ENCODE measurements around the gene FOXE1.

The FOXE1 gene

DNA sequence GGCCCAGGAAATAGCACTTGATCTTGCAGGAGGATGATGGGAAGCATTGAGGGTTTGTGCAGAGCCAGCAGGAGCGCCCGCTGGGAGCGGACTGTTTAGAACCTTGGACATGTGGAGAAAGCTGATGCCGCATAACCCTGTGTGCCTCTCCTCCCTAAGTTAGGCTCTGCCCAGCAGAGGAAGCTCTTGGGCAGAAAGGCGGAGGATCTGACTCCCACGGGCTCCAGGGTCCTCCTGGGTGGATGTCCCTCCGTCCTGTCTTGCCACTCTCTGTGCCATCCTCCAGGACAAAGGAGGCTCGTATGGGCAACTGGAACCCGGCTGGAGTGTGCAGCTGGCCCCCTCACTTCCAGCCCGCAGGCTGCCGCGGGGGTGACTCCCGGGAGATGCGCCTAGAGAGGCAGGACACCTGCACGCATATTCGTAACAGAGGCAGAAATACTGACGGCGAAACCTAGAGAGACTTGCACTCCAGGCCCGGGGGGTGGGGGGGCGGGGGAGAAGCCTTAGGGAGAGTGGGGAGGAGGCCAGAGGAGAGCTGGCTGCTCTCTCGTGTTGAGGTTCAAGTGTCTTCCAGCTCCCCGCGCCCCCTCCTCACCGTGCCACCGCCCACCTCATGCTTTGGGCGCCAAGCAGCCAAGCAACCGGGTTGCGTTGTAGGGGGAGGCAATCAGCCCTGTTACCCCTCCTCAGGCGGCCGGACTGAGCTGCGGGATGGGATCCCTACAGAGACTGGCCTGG is 5.4 kb upstream of the FOXE1 start:
- H3K9me3 ChIP-seq (ENCODE audit: severe bottlenecking) = no peaks in the 10 kb centered on the region
- H3K36me3 ChIP-seq (ENCODE audit: low read depth) = no peaks in the 10 kb centered on the region
- peaks cover 49% of the 10 kb centered on the region for H3K27me3 ChIP-seq (ENCODE audit: insufficient read depth, poor library complexity, severe bottlenecking)
- H3K27ac ChIP-seq (ENCODE audit: poor library complexity, severe bottlenecking) = no peak overlapping the region
- no peaks in the 10 kb centered on the region for H3K4me1 ChIP-seq (ENCODE audit: insufficient read depth, poor library complexity, severe bottlenecking)
- H3K4me3 ChIP-seq (ENCODE audit: severe bottlenecking) = no peak overlapping the region
- TF ChIP-seq, protein P1, sequence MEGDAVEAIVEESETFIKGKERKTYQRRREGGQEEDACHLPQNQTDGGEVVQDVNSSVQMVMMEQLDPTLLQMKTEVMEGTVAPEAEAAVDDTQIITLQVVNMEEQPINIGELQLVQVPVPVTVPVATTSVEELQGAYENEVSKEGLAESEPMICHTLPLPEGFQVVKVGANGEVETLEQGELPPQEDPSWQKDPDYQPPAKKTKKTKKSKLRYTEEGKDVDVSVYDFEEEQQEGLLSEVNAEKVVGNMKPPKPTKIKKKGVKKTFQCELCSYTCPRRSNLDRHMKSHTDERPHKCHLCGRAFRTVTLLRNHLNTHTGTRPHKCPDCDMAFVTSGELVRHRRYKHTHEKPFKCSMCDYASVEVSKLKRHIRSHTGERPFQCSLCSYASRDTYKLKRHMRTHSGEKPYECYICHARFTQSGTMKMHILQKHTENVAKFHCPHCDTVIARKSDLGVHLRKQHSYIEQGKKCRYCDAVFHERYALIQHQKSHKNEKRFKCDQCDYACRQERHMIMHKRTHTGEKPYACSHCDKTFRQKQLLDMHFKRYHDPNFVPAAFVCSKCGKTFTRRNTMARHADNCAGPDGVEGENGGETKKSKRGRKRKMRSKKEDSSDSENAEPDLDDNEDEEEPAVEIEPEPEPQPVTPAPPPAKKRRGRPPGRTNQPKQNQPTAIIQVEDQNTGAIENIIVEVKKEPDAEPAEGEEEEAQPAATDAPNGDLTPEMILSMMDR (IDR thresholded peaks at IDR 0.05; ENCODE audit: poor library complexity, severe bottlenecking) = no peak
- DNase-seq (ENCODE audit: low spot score) (no peak), ATAC-seq (ENCODE audit: low read depth) (no peak)

DNA sequence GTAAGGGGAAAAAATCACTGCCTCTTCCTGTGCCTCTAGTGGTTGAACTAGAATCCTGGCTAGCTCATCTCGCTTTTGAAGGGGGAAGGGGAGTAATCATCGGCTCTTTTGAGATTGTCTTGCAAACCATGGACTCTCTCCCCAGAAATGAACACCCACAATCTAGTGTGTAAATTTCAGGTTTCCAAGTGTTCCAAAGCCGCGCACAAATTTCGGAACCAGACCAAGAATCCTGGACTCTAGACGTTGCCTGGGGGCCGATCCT is 4.9 kb upstream of the FOXE1 start:
- Histone ChIP-seq H3K9me3 (ENCODE audit: severe bottlenecking) (no peaks in the 10 kb centered on the region), H3K36me3 (ENCODE audit: low read depth) (no peaks in the 10 kb centered on the region), H3K27me3 (ENCODE audit: insufficient read depth, poor library complexity, severe bottlenecking) (peaks cover 45% of the 10 kb centered on the region), H3K4me3 (ENCODE audit: severe bottlenecking) (no peak overlapping the region), H3K4me1 (ENCODE audit: insufficient read depth, poor library complexity, severe bottlenecking) (no peaks in the 10 kb centered on the region), H3K27ac (ENCODE audit: poor library complexity, severe bottlenecking) (no peak overlapping the region)
- TF ChIP-seq, protein P1 (IDR thresholded peaks at IDR 0.05; ENCODE audit: poor library complexity, severe bottlenecking) = peak; percentile 19
- peak; percentile 51 for ATAC-seq (ENCODE audit: low read depth)
- DNase-seq (ENCODE audit: low spot score) = no peak

DNA sequence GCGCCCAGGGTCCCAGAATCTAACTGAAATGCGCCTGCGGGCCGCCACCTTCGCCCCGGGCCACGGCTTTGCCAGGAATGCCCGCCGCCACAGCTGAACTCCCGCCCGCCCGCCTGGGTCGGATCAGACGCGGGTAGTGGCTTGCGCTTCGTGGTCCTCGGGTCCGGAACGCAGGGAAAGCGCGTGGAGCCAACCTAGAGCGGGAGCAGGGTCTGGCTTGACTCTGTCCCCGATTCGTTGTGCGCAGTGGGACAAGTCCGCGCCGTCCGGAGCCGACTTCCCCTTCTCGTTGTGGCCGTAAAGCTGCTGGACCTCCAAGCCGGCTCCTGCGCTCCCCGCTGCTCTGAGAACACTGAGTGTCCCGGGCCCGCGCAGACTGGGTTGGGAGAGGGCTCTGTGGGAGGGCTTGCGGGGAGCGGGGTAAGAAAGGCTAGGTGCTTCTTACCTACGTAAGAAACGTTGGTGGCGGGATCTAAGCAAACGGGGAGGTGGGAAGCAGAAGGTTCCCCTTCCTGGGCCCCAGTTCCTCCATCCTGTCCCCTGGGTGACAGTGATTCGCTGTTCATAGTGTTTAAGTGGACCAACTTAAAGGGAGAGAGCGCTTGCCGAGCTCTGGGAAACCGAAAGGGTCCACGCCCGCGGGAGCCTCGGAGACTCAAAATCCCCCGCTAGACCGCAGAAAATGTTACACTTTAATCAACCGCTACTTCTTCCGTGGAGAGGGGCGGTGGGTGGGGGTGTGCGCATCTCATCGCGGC is 4.4 kb upstream of the FOXE1 start:
- ATAC-seq (ENCODE audit: low read depth) (no peak), DNase-seq (ENCODE audit: low spot score) (no peak)
- TF ChIP-seq, protein P1 (IDR thresholded peaks at IDR 0.05; ENCODE audit: poor library complexity, severe bottlenecking) = no peak
- Histone ChIP-seq H3K4me3 (ENCODE audit: severe bottlenecking) (no peak overlapping the region), H3K9me3 (ENCODE audit: severe bottlenecking) (no peaks in the 10 kb centered on the region), H3K4me1 (ENCODE audit: insufficient read depth, poor library complexity, severe bottlenecking) (no peaks in the 10 kb centered on the region), H3K36me3 (ENCODE audit: low read depth) (no peaks in the 10 kb centered on the region), H3K27ac (ENCODE audit: poor library complexity, severe bottlenecking) (no peak overlapping the region), H3K27me3 (ENCODE audit: insufficient read depth, poor library complexity, severe bottlenecking) (peaks cover 45% of the 10 kb centered on the region)

DNA sequence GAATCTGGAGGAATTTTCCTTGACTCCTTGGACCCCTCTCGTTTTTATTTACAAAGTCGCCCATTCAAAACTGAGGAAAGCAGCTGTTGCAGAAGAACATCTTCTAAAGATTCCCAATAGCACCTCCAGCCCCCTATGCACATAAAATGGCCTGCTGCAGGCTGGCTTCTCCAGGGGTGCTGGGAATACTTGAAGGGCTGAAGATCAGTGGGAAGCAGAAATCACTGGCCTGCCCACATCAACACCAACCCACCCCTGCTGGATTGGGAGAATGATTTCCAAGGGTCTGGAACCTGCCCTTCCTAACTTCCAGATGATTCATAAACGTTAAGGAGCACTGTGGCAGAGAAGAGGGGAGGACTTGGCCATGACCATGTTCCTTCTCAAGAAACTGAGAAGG is 3.0 kb upstream of the FOXE1 start:
- H3K9me3 ChIP-seq (ENCODE audit: severe bottlenecking) = no peaks in the 10 kb centered on the region
- ATAC-seq (ENCODE audit: low read depth) = no peak
- H3K4me3 ChIP-seq (ENCODE audit: severe bottlenecking) = no peak overlapping the region
- no peak for DNase-seq (ENCODE audit: low spot score)
- H3K36me3 ChIP-seq (ENCODE audit: low read depth) = no peaks in the 10 kb centered on the region
- no peaks in the 10 kb centered on the region for H3K4me1 ChIP-seq (ENCODE audit: insufficient read depth, poor library complexity, severe bottlenecking)
- TF ChIP-seq, protein P1 (IDR thresholded peaks at IDR 0.05; ENCODE audit: poor library complexity, severe bottlenecking) = no peak
- peaks cover 45% of the 10 kb centered on the region for H3K27me3 ChIP-seq (ENCODE audit: insufficient read depth, poor library complexity, severe bottlenecking)
- H3K27ac ChIP-seq (ENCODE audit: poor library complexity, severe bottlenecking) = no peak overlapping the region
